ENCODE data around the gene MYBPH. TPM values are rescaled to one million over a fixed set of nuclear protein-coding genes. Genes with fewer than 3 reads are reported as not detected.
A peak's percentile ranks its signal among the peaks of the same experiment; 100 is the strongest.

The MYBPH gene
- total and polyA plus RNA-seq, 7 donors = not detected

DNA sequence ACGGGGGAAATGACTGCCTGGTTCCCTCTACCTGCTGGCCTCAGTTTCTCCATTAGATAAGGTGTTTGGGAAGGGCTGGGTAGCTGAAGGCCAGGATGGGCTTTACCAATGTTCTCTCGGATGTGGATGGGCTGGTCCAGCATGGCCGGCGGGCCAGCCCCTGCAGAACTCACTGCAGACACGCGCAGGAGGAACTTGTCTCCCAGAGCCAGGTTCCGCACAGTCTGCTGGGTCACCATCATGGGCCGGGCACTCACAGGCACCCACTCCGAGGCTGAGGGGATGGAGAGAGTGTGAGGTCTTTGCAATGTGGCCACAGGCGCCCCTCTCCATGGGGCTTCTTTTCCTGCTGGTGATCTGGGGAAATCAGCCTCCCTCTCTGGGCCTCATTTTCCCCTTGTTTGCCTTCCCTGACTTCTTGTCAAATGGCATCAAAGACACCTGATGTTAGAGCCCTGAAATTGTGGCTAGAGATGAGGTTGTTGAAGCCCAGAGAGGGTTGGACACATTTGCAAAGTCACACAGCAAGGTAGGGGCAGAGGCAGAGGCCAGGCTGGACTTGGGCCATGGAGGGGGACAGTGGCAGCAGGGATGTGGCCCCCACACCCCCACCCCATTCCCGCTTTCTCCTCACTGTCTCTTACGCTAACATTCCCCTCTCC, 1.2 kb downstream of the MYBPH start:
- Histone ChIP-seq H3K9me3 (no peaks in the 10 kb centered on the region), H3K4me1 (no peaks in the 10 kb centered on the region), H3K27ac (no peak overlapping the region), H3K36me3 (no peaks in the 10 kb centered on the region), H3K27me3 (peaks cover 0 to 3% (median 0%) of the 10 kb centered on the region in 3 donors), H3K4me3 (no peak overlapping the region)
- TF ChIP-seq, protein P1, sequence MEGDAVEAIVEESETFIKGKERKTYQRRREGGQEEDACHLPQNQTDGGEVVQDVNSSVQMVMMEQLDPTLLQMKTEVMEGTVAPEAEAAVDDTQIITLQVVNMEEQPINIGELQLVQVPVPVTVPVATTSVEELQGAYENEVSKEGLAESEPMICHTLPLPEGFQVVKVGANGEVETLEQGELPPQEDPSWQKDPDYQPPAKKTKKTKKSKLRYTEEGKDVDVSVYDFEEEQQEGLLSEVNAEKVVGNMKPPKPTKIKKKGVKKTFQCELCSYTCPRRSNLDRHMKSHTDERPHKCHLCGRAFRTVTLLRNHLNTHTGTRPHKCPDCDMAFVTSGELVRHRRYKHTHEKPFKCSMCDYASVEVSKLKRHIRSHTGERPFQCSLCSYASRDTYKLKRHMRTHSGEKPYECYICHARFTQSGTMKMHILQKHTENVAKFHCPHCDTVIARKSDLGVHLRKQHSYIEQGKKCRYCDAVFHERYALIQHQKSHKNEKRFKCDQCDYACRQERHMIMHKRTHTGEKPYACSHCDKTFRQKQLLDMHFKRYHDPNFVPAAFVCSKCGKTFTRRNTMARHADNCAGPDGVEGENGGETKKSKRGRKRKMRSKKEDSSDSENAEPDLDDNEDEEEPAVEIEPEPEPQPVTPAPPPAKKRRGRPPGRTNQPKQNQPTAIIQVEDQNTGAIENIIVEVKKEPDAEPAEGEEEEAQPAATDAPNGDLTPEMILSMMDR (IDR thresholded peaks at IDR 0.05) = no peak
- TF ChIP-seq POLR2A (IDR thresholded peaks at IDR 0.05) (no peak), POLR2AphosphoS5 (IDR thresholded peaks at IDR 0.05) (no peak), EP300 (IDR thresholded peaks at IDR 0.05) (no peak)
- intact Hi-C loops (cut with DNase I) = loop anchor here (5.0 kb wide), 1 partner anchor 47 kb away; the partner anchor contains the start of gene ADORA1
- WGBS, 2 donors = 91 to 93% methylated on average over 12 of the region's 12 CpGs
- no peak for DNase-seq

DNA sequence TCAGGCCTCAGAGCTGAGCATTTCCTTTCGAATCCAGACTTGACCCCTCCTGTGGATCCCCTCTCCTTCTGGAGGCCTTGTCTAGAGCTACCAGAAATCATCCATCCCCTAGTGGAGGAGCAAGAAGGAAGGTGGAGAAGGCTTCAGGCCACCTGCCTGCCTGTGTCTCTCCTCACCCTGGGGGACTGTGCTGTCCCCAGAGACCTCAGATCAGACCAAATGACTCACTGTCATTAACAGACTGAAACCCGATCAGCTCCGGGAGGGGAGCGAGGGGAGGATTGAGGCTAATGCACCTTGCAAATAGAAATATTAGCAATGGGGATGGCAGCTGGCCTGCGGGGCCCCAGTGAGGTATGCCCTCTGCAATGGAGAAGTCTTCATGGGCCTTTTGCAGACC, 2.1 kb downstream of the MYBPH start:
- H3K4me1 ChIP-seq = no peaks in the 10 kb centered on the region
- no peaks in the 10 kb centered on the region for H3K36me3 ChIP-seq
- no peak for DNase-seq
- H3K27ac ChIP-seq = no peak overlapping the region
- intact Hi-C loops (cut with DNase I) = loop anchor here (5.0 kb wide), 1 partner anchor 46 kb away; the partner anchor contains the start of gene ADORA1
- peaks cover 0 to 3% (median 0%) of the 10 kb centered on the region in 3 donors for H3K27me3 ChIP-seq
- no peak for TF ChIP-seq POLR2AphosphoS5 (IDR thresholded peaks at IDR 0.05)
- TF ChIP-seq EP300 (IDR thresholded peaks at IDR 0.05) = no peak
- no peak for TF ChIP-seq POLR2A (IDR thresholded peaks at IDR 0.05)
- TF ChIP-seq, protein P1 (IDR thresholded peaks at IDR 0.05) = no peak
- no peak overlapping the region for H3K4me3 ChIP-seq
- 79 to 91% methylated on average over 5 of the region's 5 CpGs for WGBS, 2 donors
- no peaks in the 10 kb centered on the region for H3K9me3 ChIP-seq

DNA sequence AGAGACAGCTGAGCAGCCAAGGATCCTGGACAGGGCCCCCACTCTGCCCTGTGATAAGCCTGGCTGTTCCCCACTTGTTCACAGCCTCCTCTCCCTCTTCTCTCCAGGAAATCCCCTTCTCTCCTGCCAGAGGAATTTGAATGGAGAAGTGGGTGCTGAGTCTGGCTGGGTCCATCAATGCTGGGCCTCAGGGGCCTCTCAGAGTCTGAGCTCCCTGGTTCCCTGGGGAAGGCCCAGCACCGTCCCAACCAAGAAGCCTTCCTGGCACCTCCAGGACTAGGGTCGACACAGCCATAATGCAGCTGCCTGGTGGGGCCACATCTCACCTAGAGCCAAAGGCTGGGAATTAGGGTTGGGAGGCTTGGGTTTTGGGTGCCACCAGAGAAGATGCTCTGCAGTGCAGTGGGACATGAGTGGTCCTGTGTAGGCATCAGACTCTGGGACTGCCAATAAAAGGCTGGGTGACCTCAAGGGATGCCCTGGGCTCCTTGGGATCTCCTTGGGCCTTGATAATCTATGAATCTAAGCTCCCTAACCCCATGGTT, 2.5 kb downstream of the MYBPH start:
- TF ChIP-seq, protein P1 (IDR thresholded peaks at IDR 0.05) = no peak
- TF ChIP-seq EP300 (IDR thresholded peaks at IDR 0.05) (no peak), POLR2A (IDR thresholded peaks at IDR 0.05) (no peak), POLR2AphosphoS5 (IDR thresholded peaks at IDR 0.05) (no peak)
- H3K27me3 ChIP-seq = peaks cover 0 to 3% (median 0%) of the 10 kb centered on the region in 3 donors
- WGBS, 2 donors = 80 to 85% methylated on average over 2 of the region's 2 CpGs
- H3K9me3 ChIP-seq = no peaks in the 10 kb centered on the region
- intact Hi-C loops (cut with DNase I) = loop anchor here (5.0 kb wide), 1 partner anchor 46 kb away; the partner anchor contains the start of gene ADORA1
- H3K4me3 ChIP-seq = no peak overlapping the region
- no peaks in the 10 kb centered on the region for H3K36me3 ChIP-seq
- DNase-seq = no peak
- no peak overlapping the region for H3K27ac ChIP-seq
- H3K4me1 ChIP-seq = no peaks in the 10 kb centered on the region

GRCh38 chr1:203172184-203173010, 3.2 kb downstream of the MYBPH start:
- Histone ChIP-seq H3K4me3 (no peak overlapping the region), H3K4me1 (no peaks in the 10 kb centered on the region), H3K36me3 (no peaks in the 10 kb centered on the region), H3K27me3 (peaks cover 0 to 3% (median 0%) of the 10 kb centered on the region in 3 donors), H3K9me3 (no peaks in the 10 kb centered on the region), H3K27ac (no peak overlapping the region)
- intact Hi-C loops (cut with DNase I) = loop anchor here (1.0 to 5.0 kb wide), 2 partner anchors 45 to 133 kb away; partner anchors contain the start of gene ADORA1
- DNase-seq = peak; percentile 79
- 43 to 50% methylated on average over 8 of the region's 8 CpGs for WGBS, 2 donors
- TF ChIP-seq EP300 (IDR thresholded peaks at IDR 0.05) = no peak
- TF ChIP-seq, protein P1 (IDR thresholded peaks at IDR 0.05) = peak; percentile 42 to 84 (median 70)

Measured in sigmoid colon (tissue), 7 donors.